ENCODE results near the gene SCAI.
A peak's percentile ranks its signal among the peaks of the same experiment; 100 is the strongest.
"Not testable (repeated sequence)": the region's sequence is repeated elsewhere in the genome, so short reads cannot be mapped to it uniquely, and the experiment has no call there.

Gene SCAI

DNA sequence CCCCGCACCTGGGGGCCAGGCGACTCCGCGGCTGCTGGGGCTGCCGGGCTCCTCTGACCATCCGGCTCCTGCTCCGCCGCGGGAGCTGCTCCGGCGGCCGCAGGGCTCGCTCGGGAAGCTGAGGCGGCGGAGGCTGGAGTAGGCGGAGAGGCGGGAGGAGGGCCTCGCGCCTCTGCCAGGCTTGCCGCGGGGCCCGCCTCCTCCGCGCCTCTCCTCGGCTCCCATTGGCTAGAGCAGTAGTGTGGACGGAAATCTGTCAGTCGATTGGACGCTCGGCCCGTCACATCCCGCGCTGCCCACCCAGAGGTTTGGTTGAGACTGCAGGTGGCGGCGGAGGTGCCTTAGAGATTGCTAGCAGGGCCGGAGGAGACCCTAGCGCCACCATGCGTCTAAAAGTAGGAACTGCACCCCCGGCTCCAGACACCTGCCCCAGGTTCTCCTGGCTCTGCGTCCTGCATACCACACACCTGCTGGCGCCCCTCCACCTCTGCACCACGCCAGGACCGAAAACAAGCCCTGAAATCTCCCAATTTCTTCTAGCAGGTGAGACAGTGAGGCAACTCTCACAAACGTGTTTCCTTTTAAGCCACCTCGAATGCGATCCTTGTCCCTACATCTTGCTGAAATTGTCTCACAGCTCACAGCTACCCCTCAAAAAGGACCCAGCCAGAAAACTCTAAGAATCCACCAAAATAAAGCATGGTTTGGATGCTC lies at the start of gene SCAI:
TSS of gene SCAI (minus strand) at position 152 of the 714 bp plus-strand sequence. CDS start at position 61, 91 bp downstream.
- DNase-seq (ENCODE audit: low read depth in 3 of 3): peak; percentile 96 to 99 (median 98)

DNA sequence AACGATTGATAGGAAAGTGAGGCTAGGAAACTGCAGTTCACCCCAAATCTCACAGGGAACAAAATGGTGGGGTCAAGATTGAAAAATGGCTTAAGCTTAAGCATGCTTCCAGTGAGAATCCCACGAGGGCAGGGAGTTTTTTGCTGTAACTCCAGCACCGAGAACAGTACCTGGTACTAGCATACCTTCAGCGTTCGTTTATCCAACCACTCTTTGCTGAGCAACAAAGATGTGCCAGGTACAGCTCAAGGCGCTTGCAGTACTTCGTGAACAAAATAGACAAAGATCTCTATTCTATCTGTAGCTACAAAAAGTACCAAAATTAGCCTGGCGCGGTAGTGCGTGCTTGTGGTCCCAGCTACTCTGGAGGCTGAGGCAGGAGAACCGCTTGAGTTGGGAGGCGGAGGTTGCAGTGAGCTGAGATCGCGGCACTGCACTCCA lies 47.1 kb upstream of the SCAI start:
- DNase-seq (ENCODE audit: low read depth in 3 of 3): no peak

DNA sequence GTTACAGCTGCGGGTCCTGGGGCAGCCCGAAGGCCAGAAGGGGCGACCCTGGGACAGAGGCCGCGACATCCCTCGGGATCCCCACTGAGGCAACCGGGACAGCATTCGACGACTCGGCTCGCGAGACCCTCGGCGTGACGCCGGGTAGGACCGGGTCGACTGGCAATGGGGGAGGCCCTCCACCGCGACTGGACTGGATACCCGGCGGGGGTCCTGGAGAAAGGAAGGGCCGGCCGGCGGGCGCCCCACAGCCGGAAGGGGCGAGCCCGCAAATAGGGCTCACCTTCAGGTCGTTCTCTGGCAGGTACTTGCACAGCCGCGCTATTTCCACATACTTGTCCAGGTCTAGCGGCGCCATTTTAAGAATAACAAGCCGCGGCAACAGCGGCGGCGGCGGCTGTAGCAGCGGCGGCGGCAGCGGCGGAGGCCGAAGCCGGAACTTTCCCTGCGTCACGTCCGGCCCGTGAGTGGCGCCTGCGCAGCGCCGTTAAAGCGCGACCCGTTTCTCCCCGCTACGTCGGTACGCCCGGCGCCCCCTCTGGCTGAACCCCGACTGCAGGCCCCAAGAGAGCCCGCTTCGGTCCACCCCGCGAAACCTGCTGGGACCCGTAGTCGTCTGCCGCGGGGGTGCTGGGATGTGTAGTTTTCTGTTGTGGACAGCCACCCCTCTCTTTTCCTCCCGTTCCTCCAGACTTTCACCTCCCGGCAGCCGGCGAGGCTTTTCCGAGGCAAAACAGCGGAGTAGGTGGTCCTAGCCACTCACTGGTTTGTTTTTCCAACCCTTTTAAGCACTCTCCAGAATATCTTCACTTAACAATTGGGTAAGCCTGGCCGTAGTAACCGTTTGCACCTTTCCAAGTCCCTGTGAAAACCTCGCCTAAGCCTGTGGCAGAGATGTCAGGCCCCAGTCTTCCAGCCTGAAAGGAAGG lies 46.3 kb upstream of the SCAI start, which contains the start of gene PPP6C:
TSS of gene PPP6C (minus strand) at position 443 of the 929 bp plus-strand sequence. CDS start at position 358, 85 bp downstream.
- peak; percentile 94 to 98 (median 95) for DNase-seq (ENCODE audit: low read depth in 3 of 3)

DNA sequence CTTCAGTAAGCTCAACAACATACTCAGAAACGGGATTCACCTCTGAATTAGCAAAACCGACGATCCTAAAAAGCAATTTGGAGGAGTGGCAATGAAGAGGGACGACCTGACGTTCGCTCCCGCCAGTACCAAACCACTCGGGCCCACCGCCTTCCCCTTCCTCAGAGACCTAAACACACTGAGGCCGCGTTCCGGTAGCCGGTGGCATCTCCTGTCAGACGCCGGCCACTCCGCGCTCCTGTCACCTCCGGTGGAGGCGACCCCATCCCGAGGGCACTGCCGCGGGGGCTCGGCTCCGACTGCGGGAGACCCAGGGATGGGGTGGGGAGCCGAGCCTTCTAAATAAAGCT lies 45.7 kb upstream of the SCAI start:
- DNase-seq (ENCODE audit: low read depth in 3 of 3): peak in 1 of 3 experiments; percentile 5

DNA sequence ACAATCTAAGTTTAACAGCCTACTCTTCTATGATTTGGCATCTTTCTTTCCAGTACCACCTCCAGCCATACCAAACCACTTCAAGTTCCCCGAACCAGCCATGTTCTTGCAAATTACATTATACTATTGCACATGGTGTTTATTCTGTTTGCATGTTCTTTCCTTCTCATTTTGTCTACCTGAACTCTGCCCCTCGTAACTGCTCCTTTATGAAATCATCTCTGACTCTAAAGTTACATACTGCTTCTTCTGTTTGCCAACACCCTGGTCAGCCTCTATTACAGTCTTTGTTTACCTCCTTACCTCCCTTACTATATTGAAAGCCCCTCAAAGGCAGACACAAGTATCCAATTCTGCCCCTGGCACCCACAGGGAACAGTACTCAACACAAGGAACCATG lies 40.2 kb upstream of the SCAI start:
- no peak for DNase-seq (ENCODE audit: low read depth in 3 of 3)

DNA sequence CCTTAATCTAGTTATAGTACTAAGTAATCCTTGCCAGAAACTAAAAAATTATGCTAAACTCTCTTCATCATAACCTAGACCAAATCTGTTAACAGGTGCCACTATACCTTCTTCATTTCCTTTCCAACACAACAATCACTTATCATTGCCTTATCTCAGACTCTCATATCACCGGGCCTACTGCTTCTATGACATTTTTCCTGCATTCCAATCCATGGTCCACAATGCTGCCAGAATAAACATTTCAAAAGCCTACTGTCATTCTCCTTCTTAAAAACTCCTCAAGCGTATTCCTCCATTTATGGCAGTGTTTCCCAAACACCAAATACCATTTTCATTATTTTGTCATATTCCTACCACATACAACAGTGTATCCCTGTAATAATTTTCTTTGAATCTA lies 39.7 kb upstream of the SCAI start:
- no peak for DNase-seq (ENCODE audit: low read depth in 3 of 3)

DNA sequence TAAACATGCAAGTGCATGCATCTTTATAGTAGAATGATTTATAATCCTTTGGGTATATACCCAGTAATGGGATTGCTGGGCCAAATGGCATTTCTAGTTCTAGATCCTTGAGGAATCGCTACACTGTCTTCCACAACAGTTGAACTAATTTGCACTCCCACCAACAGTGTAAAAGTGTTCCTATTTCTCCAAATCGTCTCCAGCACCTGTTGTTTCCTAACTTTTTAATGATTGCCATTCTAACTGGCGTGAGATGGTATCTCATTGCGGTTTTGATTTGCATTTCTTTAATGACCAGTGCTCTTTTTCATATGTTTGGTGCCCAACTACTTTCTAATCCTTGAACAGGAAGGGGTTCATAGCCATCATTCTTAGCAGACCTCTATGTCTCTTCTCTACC lies 38.4 kb upstream of the SCAI start:
- DNase-seq (ENCODE audit: low read depth in 3 of 3): not testable (repeated sequence)

DNA sequence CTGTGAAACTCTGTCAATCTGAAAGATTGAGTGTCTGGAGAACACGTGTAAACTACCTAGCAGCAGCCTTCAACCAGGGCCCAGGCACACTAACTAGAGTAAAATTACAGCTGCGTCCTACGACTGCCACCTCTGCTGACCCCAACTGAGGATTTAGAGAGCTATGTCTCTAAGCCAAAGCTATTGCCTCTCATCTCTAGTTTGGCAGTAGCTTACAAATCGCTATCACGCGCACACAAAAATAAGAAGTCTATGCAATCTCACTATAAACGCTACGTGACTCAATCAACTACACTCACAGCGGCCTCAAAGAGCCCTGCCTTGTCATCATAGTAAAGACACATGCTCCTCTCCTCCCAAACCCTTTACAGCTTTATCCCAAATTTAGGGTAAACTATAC lies 37.5 kb upstream of the SCAI start:
- no peak for DNase-seq (ENCODE audit: low read depth in 3 of 3)

DNA sequence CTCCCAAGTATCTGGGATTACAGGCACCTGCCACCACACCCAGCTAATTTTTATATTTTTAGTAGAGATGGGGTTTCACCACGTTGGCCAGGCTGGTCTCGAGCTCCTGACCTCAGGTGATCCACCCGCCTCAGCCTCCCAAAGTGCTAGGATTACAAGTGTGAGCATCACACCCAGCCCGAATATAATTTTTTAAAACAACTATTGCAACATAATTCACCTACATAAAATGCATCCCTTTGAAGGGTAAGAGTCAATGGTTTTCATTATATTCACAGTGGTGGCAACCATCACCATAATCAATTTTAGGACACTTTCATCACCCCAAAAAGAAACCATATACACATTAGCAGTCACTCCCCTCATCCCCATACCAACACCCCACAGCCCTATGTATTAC lies 36.4 kb upstream of the SCAI start:
- not testable (repeated sequence) for DNase-seq (ENCODE audit: low read depth in 3 of 3)

DNA sequence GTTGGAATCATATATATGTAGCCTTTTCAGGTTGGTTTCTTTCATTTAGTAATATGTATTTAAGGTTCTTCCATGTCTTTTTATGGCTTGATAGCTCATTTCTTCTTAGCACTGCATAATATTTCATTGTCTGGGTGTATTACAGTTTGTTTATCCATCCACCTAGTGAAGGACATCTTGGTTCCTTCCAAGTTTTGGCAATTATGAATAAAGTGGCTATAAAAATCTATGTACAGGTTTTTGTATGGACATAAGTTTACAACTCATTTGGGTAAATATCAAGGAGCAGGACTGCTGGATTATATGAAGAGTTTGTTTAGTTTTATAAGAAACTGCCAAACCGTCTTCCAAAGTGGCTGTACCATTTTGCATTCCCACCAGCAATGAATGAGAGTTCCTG lies 34.6 kb upstream of the SCAI start:
- no peak for DNase-seq (ENCODE audit: low read depth in 3 of 3)

DNA sequence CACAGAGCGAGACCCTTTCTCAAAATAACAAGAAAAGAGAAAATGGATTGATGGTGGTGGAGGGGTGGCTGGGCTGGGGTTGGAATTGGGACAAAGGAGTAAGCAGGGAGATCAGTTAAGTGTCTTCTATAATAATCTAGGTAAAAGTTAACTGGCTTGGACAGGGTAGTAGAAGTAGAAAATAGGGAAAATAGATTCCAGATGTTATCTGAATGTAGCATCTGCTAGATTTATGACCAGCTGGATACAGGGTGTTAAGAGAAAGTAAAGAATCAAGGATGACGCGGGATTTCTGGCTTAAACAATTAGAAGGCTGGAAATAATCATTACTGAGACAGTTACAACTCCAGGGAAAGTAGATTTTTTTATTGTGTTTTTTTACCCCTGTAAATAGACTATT lies 33.3 kb upstream of the SCAI start:
- DNase-seq (ENCODE audit: low read depth in 3 of 3): no peak

DNA sequence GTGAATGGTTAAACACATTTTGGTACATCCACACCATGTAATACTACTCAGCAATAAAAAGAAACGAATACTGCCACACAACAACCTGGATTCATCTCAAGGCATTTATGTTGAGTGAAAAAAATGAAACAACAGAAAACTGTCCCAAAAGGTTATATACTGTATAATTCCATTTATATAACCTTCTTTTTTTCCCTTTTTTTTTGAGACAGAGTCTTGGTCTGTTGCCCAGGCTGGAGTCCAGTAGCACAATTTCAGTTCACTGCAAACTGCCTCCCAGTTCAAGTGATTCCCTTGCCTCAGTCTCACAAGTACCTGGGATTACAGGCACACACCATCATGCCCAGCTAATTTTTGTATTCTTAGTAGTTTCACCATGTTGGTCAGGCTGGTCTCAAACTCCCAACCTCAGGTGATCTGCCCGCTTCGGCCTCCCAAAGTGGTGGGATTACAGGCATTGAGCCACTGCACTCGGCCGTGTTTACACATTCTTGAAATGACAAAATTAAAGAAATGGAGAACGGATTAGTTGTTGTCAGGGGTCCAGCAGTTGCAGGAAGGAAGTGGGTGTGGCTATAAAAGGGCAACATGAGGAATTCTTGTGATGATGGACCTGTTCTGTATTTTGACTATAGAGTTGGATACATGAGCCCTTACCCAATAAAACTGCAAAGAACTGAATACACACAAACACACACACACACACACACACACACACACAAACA lies 28.9 kb upstream of the SCAI start:
- DNase-seq (ENCODE audit: low read depth in 3 of 3): no peak

DNA sequence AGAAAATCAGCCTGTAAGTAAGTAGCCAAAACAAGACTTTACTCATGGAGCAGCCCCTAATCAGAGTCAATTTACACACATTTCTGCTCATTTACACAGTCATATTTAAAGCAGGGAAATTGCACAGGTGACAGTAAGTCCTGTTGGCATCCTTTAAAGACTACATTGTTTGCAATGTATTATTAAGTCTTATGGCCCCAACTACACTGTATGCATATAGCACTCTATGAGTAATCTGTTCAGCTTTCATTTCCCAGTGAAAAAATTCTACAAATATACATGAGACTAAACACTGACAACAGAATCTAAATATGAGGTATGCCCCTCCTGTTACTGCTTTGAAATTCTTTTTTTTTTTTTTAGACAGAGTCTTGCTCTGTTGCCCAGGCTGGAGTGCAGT lies 26.6 kb upstream of the SCAI start:
- no peak for DNase-seq (ENCODE audit: low read depth in 3 of 3)

DNA sequence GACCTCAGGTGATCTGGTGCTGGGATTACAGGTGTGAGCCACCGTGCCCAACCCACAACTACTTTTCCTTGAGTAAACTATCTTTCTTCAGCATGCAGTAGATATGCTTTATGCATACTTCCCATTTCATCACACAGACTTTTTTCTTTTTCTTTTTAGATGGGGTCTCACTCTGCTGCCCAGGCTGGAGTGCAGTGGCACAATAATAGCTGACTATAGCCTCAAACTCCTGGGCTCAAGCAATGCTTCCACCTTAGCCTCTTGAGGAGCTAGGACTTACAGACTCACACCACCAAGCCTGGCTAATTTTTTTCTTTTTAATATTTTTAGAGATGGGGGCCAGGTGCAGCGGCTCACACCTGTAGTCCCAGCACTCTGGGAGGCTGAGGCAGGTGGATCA lies 23.4 kb upstream of the SCAI start:
- DNase-seq (ENCODE audit: low read depth in 3 of 3): no peak

DNA sequence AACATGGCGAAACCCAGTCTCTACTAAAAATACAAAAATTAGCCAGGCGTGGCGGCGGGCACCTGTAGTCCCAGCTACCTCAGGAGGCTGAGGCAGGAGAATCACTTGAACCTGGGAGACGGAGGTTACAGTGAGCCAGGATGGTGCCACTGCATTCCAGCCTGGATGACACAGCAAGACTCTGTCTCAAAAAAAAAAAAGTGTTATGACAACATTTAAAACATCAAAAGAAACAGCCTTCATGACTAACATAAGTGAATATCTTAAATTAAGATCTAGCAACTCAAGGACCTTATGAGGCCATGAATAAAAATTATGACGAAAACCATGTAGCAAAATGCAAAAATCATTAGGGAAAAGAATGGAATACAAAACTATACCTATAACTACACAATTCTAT lies 19.6 kb upstream of the SCAI start:
- not testable (repeated sequence) for DNase-seq (ENCODE audit: low read depth in 3 of 3)

DNA sequence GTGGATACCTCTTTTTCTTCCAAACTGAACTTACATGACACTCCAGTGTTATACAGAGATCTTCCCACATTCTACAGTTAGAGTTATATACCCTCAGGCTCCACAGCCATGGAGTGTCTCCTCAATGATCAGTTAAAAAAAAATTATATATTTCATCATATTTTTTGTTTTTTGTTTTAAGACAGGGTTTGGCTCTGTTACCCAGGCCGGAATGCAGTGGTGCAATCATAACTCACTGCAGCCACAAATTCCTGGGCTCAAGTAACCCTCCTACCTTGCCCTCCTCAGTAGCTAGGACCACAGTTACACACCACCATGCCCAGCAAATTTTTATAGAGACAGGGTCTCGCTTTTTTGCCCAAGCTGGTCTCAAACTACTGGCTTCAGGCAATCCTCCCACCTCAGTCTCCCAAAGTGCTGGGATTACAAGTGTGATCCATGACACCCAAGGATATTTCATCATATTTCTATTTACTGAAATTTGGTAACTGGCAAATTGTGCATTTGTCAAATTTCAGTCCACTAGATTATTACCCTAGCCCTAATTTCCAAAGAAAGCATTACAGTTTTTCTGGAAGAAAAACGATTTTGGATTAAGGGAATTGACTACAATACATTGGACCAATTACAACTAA lies 18.1 kb upstream of the SCAI start:
- no peak for DNase-seq (ENCODE audit: low read depth in 3 of 3)

DNA sequence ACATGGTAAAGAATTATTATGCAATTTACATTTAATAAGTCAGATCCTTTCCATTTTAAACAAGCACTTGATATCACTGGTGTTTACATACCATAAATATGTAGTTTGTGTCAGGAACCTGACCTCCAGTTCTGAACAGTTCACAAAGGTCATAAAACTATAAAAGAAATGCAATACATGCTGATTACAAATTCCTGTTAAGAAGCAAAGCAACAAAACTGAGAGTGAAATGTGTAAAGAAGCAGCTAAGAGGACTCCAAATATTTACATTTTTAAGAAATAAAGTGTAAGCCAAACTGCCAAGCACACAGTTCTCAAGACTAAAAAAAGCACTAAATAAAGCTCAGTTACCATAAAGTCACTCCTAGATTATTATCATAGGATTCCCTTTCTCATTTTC lies 17.4 kb upstream of the SCAI start:
- DNase-seq (ENCODE audit: low read depth in 3 of 3): no peak

DNA sequence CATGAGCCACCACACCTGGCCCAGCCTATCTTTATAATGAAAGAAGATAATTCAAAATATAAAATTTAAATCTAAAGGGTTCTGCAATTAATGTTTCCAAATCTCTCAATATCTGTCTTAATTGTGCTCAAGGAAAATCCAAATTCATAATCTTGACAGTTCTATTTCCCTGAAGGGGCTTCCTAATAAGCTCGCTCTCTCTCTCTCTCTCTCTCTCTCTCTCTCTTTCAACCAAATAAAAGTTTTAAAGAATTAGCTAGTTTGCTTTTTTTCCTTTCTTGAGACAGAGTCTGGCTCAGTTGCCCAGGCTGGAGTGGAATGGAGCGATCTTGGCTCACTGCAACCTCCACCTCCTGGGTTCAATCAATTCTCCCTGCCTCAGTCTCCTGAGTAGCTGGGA lies 13.2 kb upstream of the SCAI start:
- no peak for DNase-seq (ENCODE audit: low read depth in 3 of 3)

DNA sequence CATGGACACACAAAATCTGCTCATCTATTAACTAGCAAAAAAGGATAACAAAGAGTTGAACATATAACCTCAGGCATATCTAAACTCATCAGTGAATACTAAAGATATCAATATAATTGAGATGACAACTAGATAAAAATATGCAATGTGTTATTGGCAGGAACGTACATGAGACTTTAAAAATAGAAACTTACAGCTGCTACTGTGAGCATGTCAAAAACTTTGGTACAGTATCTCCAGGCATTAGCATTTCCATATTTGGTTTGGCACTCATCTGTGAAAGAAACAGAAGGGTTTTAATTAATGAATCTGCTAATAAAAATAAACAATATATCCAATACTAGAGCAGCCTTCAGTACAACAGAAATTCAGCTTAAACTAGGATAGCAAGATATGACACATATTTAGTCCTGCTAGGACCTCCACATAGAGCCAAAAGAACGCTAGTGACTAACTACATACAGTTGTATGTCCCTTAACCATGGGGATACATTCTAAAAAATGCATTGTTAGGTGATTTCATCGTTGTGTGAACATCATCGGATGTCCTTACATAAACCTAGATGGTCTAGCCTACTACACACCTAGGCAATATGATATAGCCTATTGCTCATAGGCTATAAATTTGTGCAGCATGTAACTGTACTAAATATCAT lies 10.5 kb upstream of the SCAI start:
- no peak for DNase-seq (ENCODE audit: low read depth in 3 of 3)

DNA sequence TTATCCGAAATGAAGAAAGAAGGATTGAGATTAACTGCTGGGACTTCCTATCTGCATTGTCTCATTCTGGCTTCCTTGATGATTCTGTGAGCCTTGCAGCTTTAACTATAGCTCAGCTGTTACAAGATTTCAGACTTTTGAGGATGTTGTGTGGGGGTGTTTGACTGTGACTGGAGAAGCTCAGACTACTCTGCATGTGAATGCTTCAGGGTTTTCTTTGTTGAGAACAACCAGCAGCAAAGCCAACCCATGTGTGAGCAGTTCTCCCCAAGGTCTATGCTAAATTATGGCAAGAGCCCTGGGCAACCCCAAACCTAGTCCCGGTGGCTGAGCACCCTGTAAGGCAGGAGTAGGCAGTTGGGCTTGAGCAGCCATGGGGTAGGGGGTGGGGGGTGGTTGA lies 8.4 kb upstream of the SCAI start:
- no peak for DNase-seq (ENCODE audit: low read depth in 3 of 3)

Measured in stimulated activated CD4-positive, alpha-beta T cell treated with anti-CD3 and anti-CD28 coated beads, TNF-alpha, amount 100 ng/mL, for 24 hours (primary cell).